Measurements from ENCODE around the gene OXTR. TPM values are rescaled to one million over a fixed set of nuclear protein-coding genes. Genes with fewer than 3 reads are reported as not detected.
A peak's percentile ranks its signal among the peaks of the same experiment; 100 is the strongest.

Gene OXTR
- total RNA-seq, 2 donors from 2014 or later: 0.47 to 0.52 TPM

DNA sequence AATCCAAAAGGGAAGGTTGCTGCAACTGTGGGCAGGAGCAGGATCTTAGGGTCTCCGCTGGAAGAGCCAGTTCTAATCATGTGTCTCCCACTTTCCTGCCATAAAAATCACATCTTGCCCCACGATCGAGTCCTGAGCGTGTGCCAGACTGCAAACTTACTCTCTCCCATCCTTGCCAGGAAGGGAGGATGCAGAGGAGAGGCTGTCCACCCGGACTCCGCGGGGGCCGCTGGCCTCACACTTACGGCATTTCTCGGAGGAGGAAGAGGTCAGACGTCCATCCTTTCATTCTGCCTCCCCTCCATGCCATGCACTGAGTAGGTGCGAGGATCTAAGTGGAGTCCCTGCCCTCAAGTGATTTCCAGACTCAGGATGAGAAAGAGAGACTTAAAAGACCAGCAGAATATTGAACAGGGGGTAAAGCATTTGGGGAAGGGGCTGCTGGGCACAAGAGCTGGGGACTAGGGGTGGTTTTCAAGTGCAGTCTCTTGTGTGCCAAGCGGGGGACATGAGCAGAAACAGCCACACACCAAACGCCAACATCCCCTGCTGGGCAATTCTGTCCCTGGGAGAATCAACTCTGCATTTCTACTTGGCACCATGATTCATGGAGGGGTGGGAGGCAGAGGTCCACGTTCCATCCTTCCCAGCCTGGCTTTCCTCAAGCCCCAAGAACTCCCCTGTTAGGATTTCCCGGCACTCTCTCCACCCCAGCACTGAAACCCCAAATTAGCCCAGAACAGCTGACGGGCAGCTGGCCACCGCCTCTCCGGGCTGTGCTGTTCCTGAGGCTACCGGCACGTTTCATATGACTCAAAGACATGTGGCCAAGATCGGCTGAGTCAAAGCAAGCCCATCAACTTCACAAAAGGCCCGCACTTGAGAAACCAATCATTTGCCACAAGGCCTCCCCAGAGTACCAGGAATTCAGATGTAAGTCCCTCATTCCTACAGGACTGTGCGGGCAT is 11.6 kb downstream of the OXTR start:
- no peaks in the 10 kb centered on the region for H3K9me3 ChIP-seq
- no peak overlapping the region for H3K4me3 ChIP-seq
- TF ChIP-seq, protein P1, sequence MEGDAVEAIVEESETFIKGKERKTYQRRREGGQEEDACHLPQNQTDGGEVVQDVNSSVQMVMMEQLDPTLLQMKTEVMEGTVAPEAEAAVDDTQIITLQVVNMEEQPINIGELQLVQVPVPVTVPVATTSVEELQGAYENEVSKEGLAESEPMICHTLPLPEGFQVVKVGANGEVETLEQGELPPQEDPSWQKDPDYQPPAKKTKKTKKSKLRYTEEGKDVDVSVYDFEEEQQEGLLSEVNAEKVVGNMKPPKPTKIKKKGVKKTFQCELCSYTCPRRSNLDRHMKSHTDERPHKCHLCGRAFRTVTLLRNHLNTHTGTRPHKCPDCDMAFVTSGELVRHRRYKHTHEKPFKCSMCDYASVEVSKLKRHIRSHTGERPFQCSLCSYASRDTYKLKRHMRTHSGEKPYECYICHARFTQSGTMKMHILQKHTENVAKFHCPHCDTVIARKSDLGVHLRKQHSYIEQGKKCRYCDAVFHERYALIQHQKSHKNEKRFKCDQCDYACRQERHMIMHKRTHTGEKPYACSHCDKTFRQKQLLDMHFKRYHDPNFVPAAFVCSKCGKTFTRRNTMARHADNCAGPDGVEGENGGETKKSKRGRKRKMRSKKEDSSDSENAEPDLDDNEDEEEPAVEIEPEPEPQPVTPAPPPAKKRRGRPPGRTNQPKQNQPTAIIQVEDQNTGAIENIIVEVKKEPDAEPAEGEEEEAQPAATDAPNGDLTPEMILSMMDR (IDR thresholded peaks at IDR 0.05): no peak
- H3K4me1 ChIP-seq: no peaks in the 10 kb centered on the region
- DNase-seq (ENCODE audit: low spot score): no peak
- H3K27me3 ChIP-seq: no peaks in the 10 kb centered on the region
- H3K36me3 ChIP-seq: no peaks in the 10 kb centered on the region
- H3K27ac ChIP-seq: no peak overlapping the region

DNA sequence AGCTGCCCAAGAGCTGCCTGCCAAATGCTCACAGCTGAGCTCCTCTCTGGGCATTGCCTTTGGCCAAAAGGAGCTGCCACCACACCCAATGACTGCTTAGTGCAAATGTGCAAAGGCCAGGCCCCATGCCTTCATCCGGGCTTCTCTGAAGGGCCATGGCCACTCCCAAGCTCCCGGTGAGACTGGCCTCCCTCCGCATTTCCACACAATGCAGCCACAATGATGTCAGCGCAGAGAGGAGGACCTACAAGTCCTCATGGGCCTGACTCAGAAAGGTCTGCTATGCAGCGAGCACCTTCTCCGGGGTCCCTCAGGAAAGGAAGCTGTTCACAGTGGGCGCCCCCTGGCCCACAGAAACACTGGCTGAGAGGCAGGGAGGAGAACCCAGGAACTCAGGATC is 12.7 kb downstream of the OXTR start:
- TF ChIP-seq, protein P1 (IDR thresholded peaks at IDR 0.05): no peak
- Histone ChIP-seq H3K27ac (no peak overlapping the region), H3K27me3 (no peaks in the 10 kb centered on the region), H3K4me3 (no peak overlapping the region), H3K4me1 (no peaks in the 10 kb centered on the region), H3K36me3 (no peaks in the 10 kb centered on the region), H3K9me3 (no peaks in the 10 kb centered on the region)
- DNase-seq (ENCODE audit: low spot score): no peak

DNA sequence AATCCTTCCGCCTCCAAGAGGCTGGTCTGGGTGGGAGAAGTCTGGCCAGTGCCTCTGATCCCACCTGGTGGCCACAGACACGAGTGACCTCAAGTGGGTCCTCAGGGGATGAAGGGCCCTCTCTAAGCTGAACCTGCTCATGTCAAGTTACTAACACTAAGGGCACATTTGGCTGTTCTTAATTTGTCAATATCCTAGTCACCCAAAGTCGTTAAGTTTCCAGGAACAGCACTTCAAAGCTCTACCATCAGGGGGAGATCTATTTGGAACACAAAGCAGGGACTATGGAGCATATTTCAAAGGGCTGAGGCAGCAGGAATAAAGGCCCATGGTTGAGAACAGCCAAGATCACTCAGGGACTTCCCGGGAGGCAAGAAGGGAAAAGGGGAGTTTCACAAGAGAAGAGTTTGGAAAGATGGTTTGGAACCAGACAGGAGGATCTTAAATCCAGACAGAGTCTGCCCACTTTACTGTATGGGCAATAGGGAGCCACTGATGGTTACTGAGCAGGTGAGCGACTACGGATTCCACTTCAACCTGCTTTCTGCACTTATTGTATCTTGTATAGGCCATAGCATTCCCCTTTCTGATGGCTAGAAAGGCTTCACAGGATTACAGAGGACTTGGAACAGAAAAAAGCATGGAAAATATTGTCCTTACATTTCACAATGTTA is 13.7 kb downstream of the OXTR start:
- H3K9me3 ChIP-seq: no peaks in the 10 kb centered on the region
- TF ChIP-seq, protein P1 (IDR thresholded peaks at IDR 0.05): peak in 1 of 2 donors; percentile 18
- H3K27me3 ChIP-seq: no peaks in the 10 kb centered on the region
- DNase-seq (ENCODE audit: low spot score): no peak
- no peaks in the 10 kb centered on the region for H3K36me3 ChIP-seq
- H3K4me1 ChIP-seq: no peaks in the 10 kb centered on the region
- H3K27ac ChIP-seq: no peak overlapping the region
- H3K4me3 ChIP-seq: no peak overlapping the region

DNA sequence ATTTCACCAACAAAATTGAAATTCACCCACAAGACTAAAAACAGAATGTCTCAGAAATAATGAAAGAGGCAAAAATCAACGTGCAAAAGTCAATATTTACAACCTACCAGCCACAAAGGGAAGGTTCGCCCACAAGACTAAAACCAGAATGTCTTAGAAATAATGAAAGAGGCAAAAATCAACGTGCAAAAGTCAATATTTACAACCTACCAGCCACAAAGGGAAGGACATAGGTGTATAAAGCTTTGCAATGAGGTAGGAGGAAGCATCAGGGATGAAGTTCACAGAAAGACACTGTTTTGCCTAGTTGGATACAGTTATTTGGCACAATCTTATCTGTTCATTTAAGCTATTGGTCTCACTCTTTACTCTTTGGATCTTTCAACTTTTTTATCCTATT is 14.3 kb downstream of the OXTR start:
- no peak overlapping the region for H3K27ac ChIP-seq
- H3K4me3 ChIP-seq: no peak overlapping the region
- no peaks in the 10 kb centered on the region for H3K36me3 ChIP-seq
- H3K9me3 ChIP-seq: no peaks in the 10 kb centered on the region
- H3K27me3 ChIP-seq: no peaks in the 10 kb centered on the region
- no peaks in the 10 kb centered on the region for H3K4me1 ChIP-seq
- TF ChIP-seq, protein P1 (IDR thresholded peaks at IDR 0.05): no peak
- DNase-seq (ENCODE audit: low spot score): no peak

GRCh38 chr3:8752832-8753231 is 16.6 kb downstream of the OXTR start:
- no peaks in the 10 kb centered on the region for H3K27me3 ChIP-seq
- no peak for DNase-seq (ENCODE audit: low spot score)
- H3K27ac ChIP-seq: no peak overlapping the region
- no peaks in the 10 kb centered on the region for H3K36me3 ChIP-seq
- no peaks in the 10 kb centered on the region for H3K9me3 ChIP-seq
- H3K4me1 ChIP-seq: no peaks in the 10 kb centered on the region
- TF ChIP-seq, protein P1 (IDR thresholded peaks at IDR 0.05): no peak
- H3K4me3 ChIP-seq: no peak overlapping the region
